ENCODE results near the gene USP2. TPM values are rescaled to one million over a fixed set of nuclear protein-coding genes. Genes with fewer than 3 reads are reported as not detected.
A peak's percentile ranks its signal among the peaks of the same experiment; 100 is the strongest.

The USP2 gene
- total RNA-seq, 1 experiment from 2014 or later: 0.51 TPM

DNA sequence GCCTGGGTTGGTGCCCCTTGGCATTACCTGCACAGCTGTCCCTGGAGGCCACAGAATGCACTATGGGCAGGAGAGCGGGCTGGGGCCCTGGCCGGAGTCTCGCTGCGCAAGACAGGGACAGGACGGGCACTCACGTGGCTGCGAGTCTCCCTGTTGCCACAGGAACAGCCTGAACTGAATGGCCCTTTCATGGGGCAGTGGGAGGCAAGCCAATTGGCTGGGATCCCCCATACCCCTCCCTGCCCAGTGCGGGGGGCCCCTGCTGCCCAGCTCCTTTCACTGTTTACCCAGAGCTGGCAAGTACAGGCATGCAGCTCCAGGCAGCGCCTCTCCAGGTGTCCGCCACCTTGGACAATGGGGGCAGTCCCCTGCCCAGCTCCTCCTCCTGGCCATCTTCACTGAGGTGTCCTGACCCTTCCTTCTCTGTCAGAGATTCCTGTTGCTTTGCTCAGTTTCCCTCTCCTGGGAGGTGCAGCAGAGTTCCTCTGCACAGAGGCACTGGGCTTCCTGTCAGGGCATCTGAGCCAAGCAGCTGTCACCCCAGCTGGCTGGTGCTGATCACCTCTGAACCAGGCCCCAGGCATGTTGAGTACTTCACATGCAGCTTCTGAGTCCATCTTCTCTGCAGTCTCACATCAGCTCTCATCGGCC, 5.2 kb downstream of the USP2 start:
- no peak for DNase-seq (ENCODE audit: low read depth)

GRCh38 chr11:119375337-119376196, 5.9 kb downstream of the USP2 start:
- DNase-seq (ENCODE audit: low read depth): no peak

- DNase-seq (ENCODE audit: low read depth): no peak
Measured at GRCh38 chr11:119374632-119375336, 6.7 kb downstream of the USP2 start.

DNA sequence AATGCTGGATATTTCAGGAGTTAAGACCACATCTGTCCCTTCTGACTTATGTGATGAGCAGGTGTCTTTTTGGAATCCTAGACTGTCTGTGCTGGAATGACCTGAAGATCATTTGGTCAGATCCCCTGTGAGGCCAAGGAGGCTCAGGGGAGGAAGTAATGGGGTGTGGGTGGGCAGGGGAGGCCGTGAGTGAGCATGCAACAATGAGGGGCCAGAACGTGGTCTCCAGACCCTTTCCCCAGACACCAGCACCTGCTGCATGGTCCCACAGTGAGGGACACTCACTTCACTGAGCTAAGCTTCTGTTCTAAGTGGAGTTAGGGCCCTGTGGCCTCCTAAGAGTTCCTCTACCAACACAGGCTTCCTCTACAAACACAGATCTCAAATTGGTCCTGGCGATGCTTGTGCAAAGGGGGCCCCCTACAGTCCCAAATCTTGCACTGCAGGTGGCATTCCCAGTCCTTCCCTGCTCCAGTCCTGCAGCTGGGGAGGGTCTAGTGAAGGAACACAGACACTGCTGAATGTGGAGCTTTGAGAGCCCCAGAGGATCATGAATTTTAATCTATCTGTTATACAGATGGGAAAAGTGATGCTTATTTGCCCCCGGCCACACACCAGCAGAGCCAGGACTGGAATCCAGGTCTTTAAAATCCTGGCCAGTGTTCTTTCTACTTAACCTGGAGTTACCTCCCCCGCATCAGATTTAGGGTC, 7.4 kb downstream of the USP2 start:
- DNase-seq (ENCODE audit: low read depth): peak; percentile 63

DNA sequence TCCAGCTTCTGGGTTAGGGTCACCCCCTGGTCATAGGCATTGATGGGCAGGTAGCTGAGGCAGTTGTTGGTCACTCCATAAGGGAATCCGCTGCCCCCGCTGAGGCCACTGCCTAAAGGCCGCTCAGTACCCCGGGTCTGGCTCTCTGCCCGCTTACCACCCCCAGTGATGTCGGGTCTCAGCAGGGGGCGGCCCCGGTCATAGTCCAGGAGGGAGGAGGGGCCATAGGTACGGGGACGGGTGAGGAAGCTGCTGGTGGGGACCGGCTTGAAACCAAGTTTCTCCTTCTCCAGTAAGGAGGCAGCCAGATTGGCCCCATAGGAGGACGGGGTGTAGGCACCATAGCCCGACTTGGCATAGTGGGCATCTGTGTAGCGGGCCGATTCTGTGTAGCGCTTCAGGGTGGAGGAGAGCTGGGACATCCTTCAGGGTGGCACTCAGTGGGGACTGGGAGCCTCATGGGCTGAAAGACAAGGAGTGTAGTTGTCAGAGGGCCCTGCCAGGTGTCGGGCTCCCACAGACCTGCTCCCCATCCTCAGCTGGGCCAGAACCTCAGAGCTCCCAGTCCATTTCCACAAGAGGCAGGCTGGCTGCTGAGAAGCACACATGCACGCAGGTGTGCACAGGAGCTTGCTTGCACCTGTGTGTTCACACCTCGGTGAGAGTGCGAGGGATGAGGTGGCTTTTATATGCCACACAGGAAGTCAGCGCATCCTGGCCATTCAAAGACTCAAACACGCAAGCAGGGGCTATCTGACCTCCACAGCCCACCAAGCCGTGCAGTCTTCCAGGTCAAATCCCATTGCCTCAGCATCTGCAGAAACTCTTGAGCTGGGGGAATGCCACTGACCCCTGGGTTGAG, 8.2 kb downstream of the USP2 start:
- no peak for DNase-seq (ENCODE audit: low read depth)

DNA sequence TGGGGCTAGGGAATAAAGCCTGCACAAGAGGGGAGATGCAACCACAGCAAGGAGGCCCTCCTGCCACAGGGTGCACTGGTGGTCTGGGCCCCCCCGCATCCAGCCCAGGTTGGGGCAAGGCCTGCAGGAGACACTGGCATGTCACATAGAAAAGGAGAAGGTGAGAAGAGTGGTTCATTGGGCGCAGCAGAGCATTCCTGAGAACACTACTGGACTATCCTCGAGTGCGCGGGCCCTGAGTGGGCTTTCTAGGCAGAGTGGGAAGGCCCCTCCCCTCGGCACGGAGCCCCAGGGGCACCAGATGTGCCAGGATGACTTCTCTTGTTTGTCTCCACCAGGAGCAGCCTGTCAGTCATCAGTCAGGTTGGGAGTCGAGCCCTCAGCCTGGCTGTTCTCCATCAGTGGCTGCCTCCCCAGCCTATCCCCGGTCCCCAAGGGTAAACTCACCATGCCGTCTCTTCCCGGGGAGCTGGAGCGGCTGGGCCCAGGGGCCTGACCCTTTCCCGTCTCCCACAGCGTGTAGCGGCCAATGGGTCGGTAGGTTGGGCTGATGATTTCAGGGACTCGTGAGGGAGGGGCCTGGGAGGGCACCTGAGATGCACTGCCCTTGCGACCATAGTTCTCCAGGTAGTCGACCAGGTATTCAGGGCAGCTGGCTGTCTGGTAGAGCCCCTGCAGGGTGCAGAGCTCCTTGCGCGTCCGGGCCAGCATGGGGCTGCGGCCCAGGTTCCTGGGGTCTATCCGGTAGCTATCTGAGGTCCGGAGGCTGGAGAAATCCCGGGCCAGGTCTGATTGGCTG, 9.0 kb downstream of the USP2 start:
- no peak for DNase-seq (ENCODE audit: low read depth)

- DNase-seq (ENCODE audit: low read depth): peak; percentile 46
Measured at GRCh38 chr11:119371778-119372182, 9.7 kb downstream of the USP2 start.

DNA sequence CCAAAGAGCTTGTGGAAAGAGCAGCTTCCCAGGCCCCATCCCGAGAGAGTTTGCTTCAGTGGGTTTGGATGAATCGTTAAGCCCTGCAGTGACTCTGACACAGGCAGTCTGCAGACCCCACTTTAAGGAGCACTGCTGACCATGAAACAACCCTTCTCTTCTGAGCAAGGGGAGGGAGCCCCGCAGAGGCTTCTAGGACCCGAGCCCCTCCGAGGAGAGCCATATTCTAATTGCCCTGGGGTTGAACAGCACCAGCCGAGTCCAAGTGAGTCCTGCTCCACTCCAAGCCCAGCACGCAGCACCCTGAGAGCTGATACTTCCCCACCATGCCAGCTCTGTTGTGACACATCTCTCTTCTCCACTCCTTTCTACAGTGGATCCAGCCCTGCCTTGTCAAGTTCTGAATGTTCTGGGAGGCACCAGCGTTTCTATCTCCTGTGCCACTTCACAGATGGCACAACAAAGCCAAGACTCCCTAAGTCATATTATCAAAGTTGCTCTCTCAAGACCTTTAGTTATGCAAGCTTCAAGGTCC, 10.4 kb downstream of the USP2 start:
- no peak for DNase-seq (ENCODE audit: low read depth)

DNA sequence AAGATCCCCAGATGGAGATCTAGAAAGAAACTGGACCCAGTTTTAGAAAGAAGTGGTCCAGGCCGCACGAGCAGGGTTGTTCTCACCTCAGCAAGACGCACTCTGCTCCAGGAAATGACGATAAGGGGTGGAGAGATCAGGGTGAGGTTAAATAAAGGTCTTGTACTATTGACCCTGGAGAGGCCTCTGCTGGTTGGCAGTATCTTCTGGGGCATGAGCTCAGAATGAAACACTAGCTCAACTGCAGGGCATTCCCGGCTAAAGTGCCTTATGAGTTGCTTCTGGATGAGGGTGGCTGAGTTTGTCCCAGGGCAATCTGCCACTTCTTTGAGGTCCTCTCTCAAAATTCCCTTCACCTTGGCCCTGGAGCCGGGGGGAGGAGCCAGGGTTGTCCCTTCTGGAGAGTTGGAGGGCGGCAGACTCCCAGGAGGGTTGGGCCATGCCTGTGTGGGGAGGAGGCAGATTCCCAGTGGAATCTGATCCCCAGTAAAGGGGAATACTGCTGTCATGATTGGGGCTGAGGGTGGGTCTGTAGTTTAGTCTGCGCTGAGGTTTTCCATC, 10.9 kb downstream of the USP2 start:
- DNase-seq (ENCODE audit: low read depth): no peak

DNA sequence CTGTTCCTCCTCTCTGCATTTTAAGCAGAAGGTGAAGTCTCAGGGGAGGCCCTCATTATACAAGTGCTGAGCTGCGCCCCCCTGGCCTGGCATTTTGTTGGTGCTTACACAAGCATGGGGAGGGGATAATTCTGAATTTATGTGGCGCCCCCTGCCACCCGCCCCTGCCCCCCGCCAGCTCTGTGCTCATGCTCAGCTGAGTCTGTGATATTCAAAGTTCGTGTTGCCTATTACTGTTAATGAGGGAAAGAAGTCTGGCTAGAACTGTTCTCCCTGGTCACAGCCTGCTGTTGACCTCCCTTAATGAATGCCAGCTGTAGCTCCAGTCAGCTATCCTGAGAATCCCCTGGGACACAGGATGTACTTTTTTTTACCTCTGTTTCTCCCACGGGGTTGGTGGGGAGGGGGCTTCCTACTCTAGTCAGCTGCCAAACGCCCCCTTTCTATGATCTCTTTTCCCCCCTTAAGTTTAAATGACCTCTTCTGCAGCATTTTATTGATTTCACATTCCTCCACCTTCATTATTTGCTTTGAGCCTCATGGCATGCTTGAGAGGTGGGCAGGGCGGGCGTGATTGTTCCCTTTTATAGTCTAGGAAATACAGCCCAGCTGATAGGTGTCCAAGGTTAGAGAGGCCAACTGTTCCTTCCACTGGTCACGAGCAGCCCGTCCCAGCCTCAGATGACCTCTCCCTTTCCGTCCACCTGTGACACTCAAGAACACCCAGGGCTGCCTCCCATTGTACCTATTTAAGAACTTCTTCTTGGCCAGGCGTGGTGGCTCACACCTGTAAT, 12.2 kb downstream of the USP2 start:
- DNase-seq (ENCODE audit: low read depth): no peak

- peak; percentile 38 for DNase-seq (ENCODE audit: low read depth)
Measured at GRCh38 chr11:119368121-119369034, 13.1 kb downstream of the USP2 start.

DNA sequence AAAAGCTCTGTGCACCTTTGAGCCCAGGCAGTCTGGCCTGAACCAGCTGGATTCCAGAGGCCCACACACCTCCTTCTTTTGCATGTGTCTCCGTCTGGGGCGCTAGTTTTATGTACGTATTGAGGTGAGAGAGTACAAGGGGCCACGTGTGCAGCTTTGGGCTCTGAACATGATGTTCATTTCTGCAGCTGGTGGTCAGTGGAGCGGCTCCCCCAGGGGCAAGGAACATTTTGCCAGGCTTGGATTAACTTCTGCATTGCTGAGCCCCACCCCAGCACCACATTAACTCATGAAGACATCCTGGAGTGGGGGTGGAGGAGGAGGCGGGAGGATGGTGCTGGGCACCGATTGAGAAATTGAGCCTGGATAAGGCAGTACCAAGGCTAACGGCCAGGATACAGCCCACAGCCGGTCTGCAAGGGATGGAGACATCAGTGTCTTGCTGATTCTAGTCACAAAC, 13.8 kb downstream of the USP2 start:
- DNase-seq (ENCODE audit: low read depth): no peak

- no peak for DNase-seq (ENCODE audit: low read depth)
Measured at GRCh38 chr11:119366690-119367620, 14.5 kb downstream of the USP2 start.

GRCh38 chr11:119365071-119365591, 16.4 kb downstream of the USP2 start:
- DNase-seq (ENCODE audit: low read depth): no peak

DNA sequence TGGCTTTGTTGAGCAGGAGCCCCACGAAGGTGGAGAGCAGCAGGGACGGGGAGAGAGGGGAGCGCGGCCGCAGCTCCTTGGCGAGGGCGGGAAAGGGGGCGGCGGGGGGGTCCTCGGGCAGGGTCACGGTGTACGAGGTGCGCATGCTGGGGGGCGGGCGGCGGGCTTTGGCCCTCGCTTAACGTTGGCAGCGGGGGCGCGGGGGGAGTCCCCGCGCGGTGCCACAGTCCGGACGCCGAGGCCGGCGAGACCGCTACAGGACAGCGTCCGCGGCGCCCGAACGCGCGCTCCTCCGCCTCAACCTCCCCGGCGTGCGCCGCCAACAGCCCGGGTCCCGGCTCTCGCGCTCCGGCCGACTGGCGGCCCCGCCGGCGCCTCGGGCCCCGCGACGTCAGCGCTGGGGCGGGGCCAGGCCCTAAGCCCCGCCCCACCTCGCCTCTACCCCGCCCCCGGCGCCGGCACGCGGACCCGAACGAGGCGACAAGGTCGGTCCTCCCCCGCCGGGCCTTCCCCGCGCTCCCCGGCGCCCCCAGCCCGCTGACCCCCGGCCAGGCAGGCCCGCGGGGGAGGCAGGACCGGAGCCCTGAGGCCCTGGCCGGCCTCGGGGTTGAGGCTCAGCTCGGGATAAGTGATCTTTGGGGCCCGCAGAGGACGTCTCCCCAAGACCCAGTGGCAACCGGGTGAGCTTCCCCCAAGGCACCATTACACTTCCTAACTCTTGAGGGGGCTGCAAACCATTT, 17.5 kb downstream of the USP2 start:
- DNase-seq (ENCODE audit: low read depth): peak; percentile 64
